PC-3 (cell line): Measurements from ENCODE around the gene GNG10. TPM values are rescaled to one million over a fixed set of nuclear protein-coding genes. Genes with fewer than 3 reads are reported as not detected.

Experiments
- ATAC-seq: fragments of 200-7000 bp; cut with Tn5 transposase; 2 replicates; pipeline ENCODE4 v1.9.1; 2020; ENCODE audit warnings: mild to moderate bottlenecking, moderate library complexity
- BruUV-seq: library from RNA; stranded (reverse); fragments of 400-500 nt; replicated peaks from 2 replicates; lab custom pipeline; 2021; lab: Mats Ljungman, UMichigan
- CTCF ChIA-PET: fragments of 300-600 bp; sonication (Branson Sonifier 250); formaldehyde crosslinking; loops from one replicate; lab custom pipeline; 2022; ENCODE audit warnings: antibody characterized with exemption; lab: Charles Lee
- POLR2A ChIA-PET: fragments of 300-600 bp; sonication (Branson Sonifier 250); formaldehyde crosslinking; loops from one replicate; lab custom pipeline; 2022; ENCODE audit warnings: antibody characterized with exemption; ENCODE audit not compliant: unreplicated experiment; lab: Charles Lee
- DNase-seq: peaks from one replicate; pipeline ENCODE4 v3.0.0-alpha.2; 2015
- H2AFZ ChIP-seq: fragments of 300-600 bp; sonication (generic); 2 replicates; pipeline ENCODE4 v1.6.0; 2016; ENCODE audit warnings: antibody characterized with exemption, low read length
- H3F3A ChIP-seq: fragments of 300-600 bp; sonication (generic); one replicate; pipeline ENCODE4 v1.6.0; 2017; ENCODE audit warnings: antibody characterized with exemption, low read length, control low read depth, mild to moderate bottlenecking; ENCODE audit not compliant: unreplicated experiment
- H3K27ac ChIP-seq: fragments of 300-600 bp; sonication (generic); 2 replicates; pipeline ENCODE4 v1.5.1; 2016; ENCODE audit warnings: mild to moderate bottlenecking, low read length
- H3K27me3 ChIP-seq: fragments of 300-600 bp; sonication (generic); 2 replicates; pipeline ENCODE4 v1.6.1; 2016; ENCODE audit warnings: low read length, mixed read lengths
- H3K36me3 ChIP-seq: fragments of 300-600 bp; sonication (generic); 2 replicates; pipeline ENCODE4 v1.6.1; 2016; ENCODE audit warnings: low read depth, mixed run types, low read length, mixed read lengths
- H3K4me1 ChIP-seq: fragments of 300-600 bp; sonication (generic); 2 replicates; pipeline ENCODE4 v1.5.1; 2016; ENCODE audit warnings: low read length; ENCODE audit not compliant: insufficient read depth
- H3K4me2 ChIP-seq: fragments of 300-600 bp; sonication (generic); 2 replicates; pipeline ENCODE4 v1.6.0; 2016; ENCODE audit warnings: low read length
- H3K4me3 ChIP-seq: fragments of 300-600 bp; sonication (generic); 2 replicates; pipeline ENCODE4 v1.5.1; 2016; ENCODE audit warnings: mild to moderate bottlenecking, low read length, mixed read lengths
- H3K79me2 ChIP-seq: fragments of 300-600 bp; sonication (generic); 2 replicates; pipeline ENCODE4 v1.6.1; 2017; ENCODE audit warnings: low read length, mixed read lengths
- H3K9ac ChIP-seq: fragments of 300-600 bp; sonication (generic); 2 replicates; pipeline ENCODE4 v1.6.0; 2016; ENCODE audit warnings: mild to moderate bottlenecking, low read length
- H3K9me2 ChIP-seq: fragments of 300-600 bp; sonication (generic); replicated peaks from 2 replicates; pipeline ENCODE4 v1.6.1; 2016; ENCODE audit warnings: mixed run types, low read length, mixed read lengths
- H3K9me3 ChIP-seq: fragments of 300-600 bp; sonication (generic); 2 replicates; pipeline ENCODE4 v1.6.1; 2016; ENCODE audit warnings: low read length, mixed read lengths
- H4K20me1 ChIP-seq: fragments of 300-600 bp; sonication (generic); 2 replicates; pipeline ENCODE4 v1.6.1; 2016; ENCODE audit warnings: low read length, mixed read lengths
- CTCF ChIP-seq: fragments of 300-600 bp; sonication (generic); conservative IDR thresholded peaks from 2 replicates; pipeline ENCODE4 v1.5.1; 2017; ENCODE audit warnings: antibody characterized with exemption, low read depth, mild to moderate bottlenecking, low read length
- EZH2 ChIP-seq: fragments of 300-600 bp; sonication (generic); IDR thresholded peaks from one replicate; pipeline ENCODE4 v1.6.1; 2017; ENCODE audit warnings: antibody characterized with exemption, mild to moderate bottlenecking, low read length; ENCODE audit not compliant: unreplicated experiment
- EZH2phosphoT487 ChIP-seq: fragments of 300-600 bp; sonication (generic); IDR thresholded peaks from 2 replicates; pipeline ENCODE4 v1.6.1; 2018; ENCODE audit warnings: mild to moderate bottlenecking, antibody characterized with exemption, low read length, borderline replicate concordance
- intact Hi-C: fragments of 100-400 bp; cut with micrococcal nuclease; formaldehyde crosslinking; loops from 2 replicates; pipeline ENCODE4 v1.9.0; 2023
- total RNA-seq: library from RNA; depleted of rRNA; stranded (reverse); fragments of >200 nt; gene quantifications from 2 replicates; pipeline ENCODE4 v1.2.3, GENCODE V29; 2014

The GNG10 gene
- total RNA-seq, 1 experiment from 2014 or later = 50.7 TPM

GRCh38 chr9:111696796-111697195 lies 35.4 kb downstream of the GNG10 start:
- Histone ChIP-seq H2AFZ (no peak overlapping the region), H3K4me1 (no peaks in the 10 kb centered on the region; the same call in 1 of the 2 replicates), H3F3A (no peaks in the 10 kb centered on the region), H3K4me3 (no peak overlapping the region), H3K27ac (no peak overlapping the region), H3K9me3 (no peaks in the 10 kb centered on the region), H3K4me2 (no peak overlapping the region), H3K36me3 (no peaks in the 10 kb centered on the region), H3K9ac (no peak overlapping the region), H3K9me2 (no peaks in the 10 kb centered on the region), H3K27me3 (no peaks in the 10 kb centered on the region), H4K20me1 (no peaks in the 10 kb centered on the region), H3K79me2 (no peaks in the 10 kb centered on the region)
- no TSS peak for BruUV-seq
- no peak for ATAC-seq
- POLR2A ChIA-PET = no interaction called here
- intact Hi-C loops = no loop called here
- no peak for TF ChIP-seq EZH2phosphoT487
- no peak for TF ChIP-seq EZH2
- no peak for TF ChIP-seq CTCF
- CTCF ChIA-PET = no interaction called here
- no peak for DNase-seq

- Histone ChIP-seq H3K9me2 (no peaks in the 10 kb centered on the region), H3K27me3 (no peaks in the 10 kb centered on the region), H3K4me1 (no peaks in the 10 kb centered on the region; the same call in 1 of the 2 replicates), H3K4me2 (no peak overlapping the region), H4K20me1 (no peaks in the 10 kb centered on the region), H3K27ac (no peak overlapping the region), H3K36me3 (no peaks in the 10 kb centered on the region), H3K9ac (no peak overlapping the region), H3K9me3 (no peaks in the 10 kb centered on the region), H2AFZ (no peak overlapping the region), H3K4me3 (no peak overlapping the region), H3K79me2 (no peaks in the 10 kb centered on the region), H3F3A (no peaks in the 10 kb centered on the region)
- POLR2A ChIA-PET = no interaction called here
- no TSS peak for BruUV-seq
- ATAC-seq (peak; percentile 70), DNase-seq (peak; percentile 3)
- TF ChIP-seq EZH2phosphoT487 (no peak), EZH2 (no peak), CTCF (no peak)
- intact Hi-C loops = no loop called here
- CTCF ChIA-PET = no interaction called here
Observed at GRCh38 chr9:111700776-111701175, 39.4 kb downstream of the GNG10 start.

GRCh38 chr9:111704503-111704902 lies 43.1 kb downstream of the GNG10 start:
- Histone ChIP-seq H3K9ac (no peak overlapping the region), H4K20me1 (no peaks in the 10 kb centered on the region), H3F3A (no peaks in the 10 kb centered on the region), H3K9me2 (no peaks in the 10 kb centered on the region), H3K36me3 (no peaks in the 10 kb centered on the region), H2AFZ (no peak overlapping the region), H3K4me3 (no peak overlapping the region), H3K9me3 (no peaks in the 10 kb centered on the region), H3K79me2 (no peaks in the 10 kb centered on the region), H3K27me3 (no peaks in the 10 kb centered on the region), H3K4me2 (no peak overlapping the region), H3K4me1 (no peaks in the 10 kb centered on the region; the same call in 1 of the 2 replicates), H3K27ac (no peak overlapping the region)
- CTCF ChIA-PET = no interaction called here
- no peak for ATAC-seq
- BruUV-seq = no TSS peak
- TF ChIP-seq CTCF (no peak), EZH2phosphoT487 (no peak), EZH2 (no peak)
- no peak for DNase-seq
- POLR2A ChIA-PET = interaction anchor here (0.6 kb wide), 1 partner anchor 15 kb away, joined by 3 read pairs; no protein-coding TSS in a partner anchor
- intact Hi-C loops = no loop called here
